ENCODE results near the gene ANKRD26.
A peak's percentile ranks its signal among the peaks of the same experiment; 100 is the strongest.

The ANKRD26 gene

GRCh38 chr10:27138277-27138676, 38.0 kb upstream of the ANKRD26 start:
- Histone ChIP-seq H3K4me1 (ENCODE audit: control insufficient read depth in 2 of 2, insufficient read depth in 1 of 2, low read depth in 1 of 2, low read length in 2 of 2) (no peaks in the 10 kb centered on the region), H3K36me3 (replicated peaks in 1 of 2; ENCODE audit: control insufficient read depth in 2 of 2, insufficient read depth in 2 of 2, low read length in 2 of 2) (peaks cover 14 to 99% of the 10 kb centered on the region in 2 donors)
- WGBS, 2 donors (ENCODE audit: extremely low coverage in 2 of 2, insufficient read length in 2 of 2, insufficient replicate concordance in 1 of 2) = no CpG with 5 or more reads among the region's 3 CpGs

GRCh38 chr10:27134371-27134770, 34.1 kb upstream of the ANKRD26 start:
- Histone ChIP-seq H2BK120ac (ENCODE audit: low read depth, low read length) (no peak overlapping the region), H3K4ac (ENCODE audit: low read length) (no peak overlapping the region), H3K79me1 (ENCODE audit: low read depth, low read length) (no peaks in the 10 kb centered on the region), H3K18ac (ENCODE audit: low read length) (no peak overlapping the region), H2AK5ac (ENCODE audit: low read depth, low read length) (no peak overlapping the region), H2BK5ac (ENCODE audit: low read length) (no peak overlapping the region), H3K27ac (replicated peaks; ENCODE audit: low read length) (no peak overlapping the region), H3K23ac (ENCODE audit: low read depth, low read length, poor library complexity) (no peak overlapping the region), H3K4me3 (ENCODE audit: low read length in 2 of 2) (no peak overlapping the region), H3K4me2 (ENCODE audit: insufficient read depth, low read length, poor library complexity, severe bottlenecking) (no peak overlapping the region), H3K9me3 (replicated peaks in 1 of 2; ENCODE audit: control insufficient read depth in 2 of 2, insufficient read depth in 1 of 2, low read depth in 1 of 2, low read length in 2 of 2) (no peaks in the 10 kb centered on the region), H3K4me1 (ENCODE audit: control insufficient read depth in 2 of 2, insufficient read depth in 1 of 2, low read depth in 1 of 2, low read length in 2 of 2) (no peaks in the 10 kb centered on the region), H3K27me3 (ENCODE audit: control insufficient read depth in 3 of 3, insufficient read depth in 3 of 3, low read depth in 1 of 3, low read length in 3 of 3) (no peaks in the 10 kb centered on the region), H4K8ac (ENCODE audit: low read depth, low read length) (no peak overlapping the region), H4K91ac (ENCODE audit: low read depth, low read length, poor library complexity) (no peak overlapping the region), H3K9ac (ENCODE audit: low read depth, low read length, poor library complexity) (no peak overlapping the region), H2AFZ (ENCODE audit: low read length) (no peak overlapping the region), H2BK15ac (ENCODE audit: low read length) (no peak overlapping the region), H2BK12ac (ENCODE audit: low read length) (no peak overlapping the region), H3K36me3 (replicated peaks in 1 of 2; ENCODE audit: control insufficient read depth in 2 of 2, insufficient read depth in 2 of 2, low read length in 2 of 2) (peaks cover 16 to 100% of the 10 kb centered on the region in 2 donors), H3K14ac (ENCODE audit: low read length) (no peak overlapping the region)
- DNase-seq (ENCODE audit: low spot score) = no peak
- no CpG with 5 or more reads among the region's 3 CpGs for WGBS, 2 donors (ENCODE audit: extremely low coverage in 2 of 2, insufficient read length in 2 of 2, insufficient replicate concordance in 1 of 2)

More at GRCh38 chr10:27138277-27138676, 38.0 kb upstream of the ANKRD26 start:
- H2BK12ac ChIP-seq (ENCODE audit: low read length) = no peak overlapping the region
- no peak overlapping the region for H2BK120ac ChIP-seq (ENCODE audit: low read depth, low read length)
- no peak overlapping the region for H3K4ac ChIP-seq (ENCODE audit: low read length)
- no peaks in the 10 kb centered on the region for H3K79me1 ChIP-seq (ENCODE audit: low read depth, low read length)
- no peaks in the 10 kb centered on the region for H3K9me3 ChIP-seq (replicated peaks in 1 of 2; ENCODE audit: control insufficient read depth in 2 of 2, insufficient read depth in 1 of 2, low read depth in 1 of 2, low read length in 2 of 2)
- no peak overlapping the region for H3K18ac ChIP-seq (ENCODE audit: low read length)
- H2BK5ac ChIP-seq (ENCODE audit: low read length) = no peak overlapping the region
- H3K14ac ChIP-seq (ENCODE audit: low read length) = no peak overlapping the region
- no peak overlapping the region for H3K4me3 ChIP-seq (ENCODE audit: low read length in 2 of 2)
- no peak overlapping the region for H3K4me2 ChIP-seq (ENCODE audit: insufficient read depth, low read length, poor library complexity, severe bottlenecking)
- no peak overlapping the region for H3K9ac ChIP-seq (ENCODE audit: low read depth, low read length, poor library complexity)
- H2BK15ac ChIP-seq (ENCODE audit: low read length) = no peak overlapping the region
- no peaks in the 10 kb centered on the region for H3K27me3 ChIP-seq (ENCODE audit: control insufficient read depth in 3 of 3, insufficient read depth in 3 of 3, low read depth in 1 of 3, low read length in 3 of 3)
- H3K23ac ChIP-seq (ENCODE audit: low read depth, low read length, poor library complexity) = no peak overlapping the region
- no peak overlapping the region for H2AFZ ChIP-seq (ENCODE audit: low read length)
- H3K27ac ChIP-seq (replicated peaks; ENCODE audit: low read length) = no peak overlapping the region
- no peak overlapping the region for H2AK5ac ChIP-seq (ENCODE audit: low read depth, low read length)
- DNase-seq (ENCODE audit: low spot score) = no peak
- no peak overlapping the region for H4K8ac ChIP-seq (ENCODE audit: low read depth, low read length)
- H4K91ac ChIP-seq (ENCODE audit: low read depth, low read length, poor library complexity) = no peak overlapping the region

GRCh38 chr10:27108165-27108564, 7.9 kb upstream of the ANKRD26 start:
- Histone ChIP-seq H2AFZ (ENCODE audit: low read length) (no peak overlapping the region), H3K4me3 (ENCODE audit: low read length in 2 of 2) (no peak overlapping the region), H3K9me3 (replicated peaks in 1 of 2; ENCODE audit: control insufficient read depth in 2 of 2, insufficient read depth in 1 of 2, low read depth in 1 of 2, low read length in 2 of 2) (peaks cover 0 to 7% of the 10 kb centered on the region in 2 donors), H3K27ac (replicated peaks; ENCODE audit: low read length) (no peak overlapping the region), H3K18ac (ENCODE audit: low read length) (no peak overlapping the region), H2BK15ac (ENCODE audit: low read length) (no peak overlapping the region), H3K79me1 (ENCODE audit: low read depth, low read length) (no peaks in the 10 kb centered on the region), H3K27me3 (ENCODE audit: control insufficient read depth in 3 of 3, insufficient read depth in 3 of 3, low read depth in 1 of 3, low read length in 3 of 3) (no peaks in the 10 kb centered on the region), H3K4ac (ENCODE audit: low read length) (no peak overlapping the region), H2AK5ac (ENCODE audit: low read depth, low read length) (no peak overlapping the region), H3K4me2 (ENCODE audit: insufficient read depth, low read length, poor library complexity, severe bottlenecking) (no peak overlapping the region), H4K91ac (ENCODE audit: low read depth, low read length, poor library complexity) (no peak overlapping the region), H3K9ac (ENCODE audit: low read depth, low read length, poor library complexity) (no peak overlapping the region), H3K36me3 (replicated peaks in 1 of 2; ENCODE audit: control insufficient read depth in 2 of 2, insufficient read depth in 2 of 2, low read length in 2 of 2) (peaks cover 15 to 75% of the 10 kb centered on the region in 2 donors), H3K14ac (ENCODE audit: low read length) (no peak overlapping the region), H4K8ac (ENCODE audit: low read depth, low read length) (no peak overlapping the region), H3K4me1 (ENCODE audit: control insufficient read depth in 2 of 2, insufficient read depth in 1 of 2, low read depth in 1 of 2, low read length in 2 of 2) (no peaks in the 10 kb centered on the region), H2BK12ac (ENCODE audit: low read length) (no peak overlapping the region), H3K23ac (ENCODE audit: low read depth, low read length, poor library complexity) (no peak overlapping the region), H2BK5ac (ENCODE audit: low read length) (no peak overlapping the region), H2BK120ac (ENCODE audit: low read depth, low read length) (no peak overlapping the region)
- no CpG with 5 or more reads among the region's 3 CpGs for WGBS, 2 donors (ENCODE audit: extremely low coverage in 2 of 2, insufficient read length in 2 of 2, insufficient replicate concordance in 1 of 2)
- DNase-seq (ENCODE audit: low spot score) = no peak

DNA sequence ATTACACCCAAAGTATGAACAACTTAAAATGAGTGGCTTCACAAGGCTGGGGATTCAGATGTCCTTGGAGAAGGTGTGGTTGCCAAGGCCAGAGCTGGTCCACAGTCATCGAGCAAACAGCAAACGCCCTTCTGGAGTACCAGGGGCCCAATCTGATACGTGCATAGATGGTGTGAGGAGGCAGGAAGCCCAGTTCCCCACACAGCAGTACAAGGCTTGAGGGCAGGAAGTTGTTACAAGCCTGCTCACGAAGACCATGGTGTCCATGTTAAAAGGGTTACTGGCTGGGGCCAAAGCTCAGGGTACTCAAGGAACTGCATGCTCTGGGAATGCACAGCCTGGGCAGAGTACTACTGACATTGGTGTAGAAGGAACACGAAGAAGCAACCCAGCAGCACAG, 4.6 kb upstream of the ANKRD26 start:
- Histone ChIP-seq H3K9me3 (replicated peaks in 1 of 2; ENCODE audit: control insufficient read depth in 2 of 2, insufficient read depth in 1 of 2, low read depth in 1 of 2, low read length in 2 of 2) (peaks cover 0 to 7% of the 10 kb centered on the region in 2 donors), H2AK5ac (ENCODE audit: low read depth, low read length) (no peak overlapping the region), H3K36me3 (replicated peaks in 1 of 2; ENCODE audit: control insufficient read depth in 2 of 2, insufficient read depth in 2 of 2, low read length in 2 of 2) (peaks cover 5 to 42% of the 10 kb centered on the region in 2 donors), H3K4me1 (ENCODE audit: control insufficient read depth in 2 of 2, insufficient read depth in 1 of 2, low read depth in 1 of 2, low read length in 2 of 2) (peaks cover 0 to 3% of the 10 kb centered on the region in 2 donors), H3K79me1 (ENCODE audit: low read depth, low read length) (no peaks in the 10 kb centered on the region), H3K4me3 (ENCODE audit: low read length in 2 of 2) (peak overlapping the region in 1 of 2 donors; percentile 58), H2BK120ac (ENCODE audit: low read depth, low read length) (no peak overlapping the region), H3K4ac (ENCODE audit: low read length) (no peak overlapping the region), H3K14ac (ENCODE audit: low read length) (no peak overlapping the region), H2BK15ac (ENCODE audit: low read length) (no peak overlapping the region), H2BK12ac (ENCODE audit: low read length) (no peak overlapping the region), H3K18ac (ENCODE audit: low read length) (no peak overlapping the region), H3K27me3 (ENCODE audit: control insufficient read depth in 3 of 3, insufficient read depth in 3 of 3, low read depth in 1 of 3, low read length in 3 of 3) (no peaks in the 10 kb centered on the region), H3K4me2 (ENCODE audit: insufficient read depth, low read length, poor library complexity, severe bottlenecking) (no peak overlapping the region), H2BK5ac (ENCODE audit: low read length) (no peak overlapping the region), H4K8ac (ENCODE audit: low read depth, low read length) (no peak overlapping the region), H2AFZ (ENCODE audit: low read length) (no peak overlapping the region), H3K27ac (replicated peaks; ENCODE audit: low read length) (no peak overlapping the region), H3K9ac (ENCODE audit: low read depth, low read length, poor library complexity) (no peak overlapping the region), H4K91ac (ENCODE audit: low read depth, low read length, poor library complexity) (no peak overlapping the region), H3K23ac (ENCODE audit: low read depth, low read length, poor library complexity) (no peak overlapping the region)
- WGBS, 2 donors (ENCODE audit: extremely low coverage in 2 of 2, insufficient read length in 2 of 2, insufficient replicate concordance in 1 of 2) = no CpG with 5 or more reads among the region's 5 CpGs
- no peak for DNase-seq (ENCODE audit: low spot score)
